ENCODE data around the gene COL27A1.

DNA sequence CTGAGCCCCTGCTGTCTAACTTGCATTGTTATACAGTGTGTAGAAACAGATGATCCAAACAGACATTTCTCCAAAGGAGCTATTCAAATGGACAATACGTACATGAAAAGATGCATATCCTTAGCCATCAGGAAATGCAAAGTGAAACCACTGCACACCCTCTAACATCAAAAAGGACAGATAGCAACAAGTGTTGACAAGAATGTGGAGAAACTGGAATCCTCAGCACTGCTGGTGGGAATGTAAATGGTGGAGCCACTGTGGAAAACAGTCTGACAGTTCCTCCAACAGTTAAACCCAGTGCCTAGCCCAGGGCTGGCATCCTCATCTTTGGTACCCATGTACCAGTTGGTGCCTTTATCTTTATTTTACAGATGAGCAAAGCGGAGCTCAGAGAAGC lies 182.8 kb downstream of the COL27A1 start:
- TF ChIP-seq, protein P1, sequence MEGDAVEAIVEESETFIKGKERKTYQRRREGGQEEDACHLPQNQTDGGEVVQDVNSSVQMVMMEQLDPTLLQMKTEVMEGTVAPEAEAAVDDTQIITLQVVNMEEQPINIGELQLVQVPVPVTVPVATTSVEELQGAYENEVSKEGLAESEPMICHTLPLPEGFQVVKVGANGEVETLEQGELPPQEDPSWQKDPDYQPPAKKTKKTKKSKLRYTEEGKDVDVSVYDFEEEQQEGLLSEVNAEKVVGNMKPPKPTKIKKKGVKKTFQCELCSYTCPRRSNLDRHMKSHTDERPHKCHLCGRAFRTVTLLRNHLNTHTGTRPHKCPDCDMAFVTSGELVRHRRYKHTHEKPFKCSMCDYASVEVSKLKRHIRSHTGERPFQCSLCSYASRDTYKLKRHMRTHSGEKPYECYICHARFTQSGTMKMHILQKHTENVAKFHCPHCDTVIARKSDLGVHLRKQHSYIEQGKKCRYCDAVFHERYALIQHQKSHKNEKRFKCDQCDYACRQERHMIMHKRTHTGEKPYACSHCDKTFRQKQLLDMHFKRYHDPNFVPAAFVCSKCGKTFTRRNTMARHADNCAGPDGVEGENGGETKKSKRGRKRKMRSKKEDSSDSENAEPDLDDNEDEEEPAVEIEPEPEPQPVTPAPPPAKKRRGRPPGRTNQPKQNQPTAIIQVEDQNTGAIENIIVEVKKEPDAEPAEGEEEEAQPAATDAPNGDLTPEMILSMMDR (IDR thresholded peaks at IDR 0.05 in 2 of 3, conservative IDR thresholded peaks at IDR 0.05 in 1 of 3; ENCODE audit: insufficient read depth in 2 of 3, low read depth in 1 of 3, low read length in 3 of 3) = no peak
- no peak for TF ChIP-seq ZFP30 (CRISPR knock-in tag; IDR thresholded peaks at IDR 0.05; ENCODE audit: borderline replicate concordance)
- TF ChIP-seq CC2D1A (IDR thresholded peaks at IDR 0.05) = no peak
- TF ChIP-seq, protein P2, sequence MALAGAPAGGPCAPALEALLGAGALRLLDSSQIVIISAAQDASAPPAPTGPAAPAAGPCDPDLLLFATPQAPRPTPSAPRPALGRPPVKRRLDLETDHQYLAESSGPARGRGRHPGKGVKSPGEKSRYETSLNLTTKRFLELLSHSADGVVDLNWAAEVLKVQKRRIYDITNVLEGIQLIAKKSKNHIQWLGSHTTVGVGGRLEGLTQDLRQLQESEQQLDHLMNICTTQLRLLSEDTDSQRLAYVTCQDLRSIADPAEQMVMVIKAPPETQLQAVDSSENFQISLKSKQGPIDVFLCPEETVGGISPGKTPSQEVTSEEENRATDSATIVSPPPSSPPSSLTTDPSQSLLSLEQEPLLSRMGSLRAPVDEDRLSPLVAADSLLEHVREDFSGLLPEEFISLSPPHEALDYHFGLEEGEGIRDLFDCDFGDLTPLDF (CRISPR knock-in tag; IDR thresholded peaks at IDR 0.05) = no peak
- no peak for TF ChIP-seq POLR2A (conservative IDR thresholded peaks at IDR 0.05)

Measured in K562 (cell line).